Hematopoietic multipotent progenitor cell treated with erythropoietin and hydrocortisone succinate and interleukin-3 and kit ligand, for 8 days (in vitro differentiated cells): Measurements from ENCODE around the gene TMEM174.

ENCODE experiments used
- DNase-seq: peaks from one replicate; pipeline ENCODE4 v3.0.0-alpha.2; 2015

The TMEM174 gene

GRCh38 chr5:73172951-73173350 lies at the start of gene TMEM174:
TMEM174 (plus strand) TSS chr5:73173193; CDS start chr5:73173244, 51 bp downstream.
- DNase-seq: no peak

- DNase-seq: no peak
Measured at GRCh38 chr5:73125289-73125688, 47.7 kb upstream of the TMEM174 start.

GRCh38 chr5:73126381-73126780 lies 46.6 kb upstream of the TMEM174 start:
- no peak for DNase-seq

GRCh38 chr5:73126957-73127356 lies 46.0 kb upstream of the TMEM174 start:
- no peak for DNase-seq

- DNase-seq: peak; percentile 10
Measured at GRCh38 chr5:73129143-73129542, 43.9 kb upstream of the TMEM174 start.

- DNase-seq: no peak
Measured at GRCh38 chr5:73130811-73131210, 42.2 kb upstream of the TMEM174 start.

GRCh38 chr5:73131711-73132425 lies 41.1 kb upstream of the TMEM174 start:
- no peak for DNase-seq

- DNase-seq: no peak
Measured at GRCh38 chr5:73132759-73133158, 40.2 kb upstream of the TMEM174 start.

- no peak for DNase-seq
Measured at GRCh38 chr5:73135021-73135420, 38.0 kb upstream of the TMEM174 start.

GRCh38 chr5:73135429-73136054 lies 37.5 kb upstream of the TMEM174 start:
- DNase-seq: peak; percentile 58

GRCh38 chr5:73136055-73136562 lies 36.9 kb upstream of the TMEM174 start:
- DNase-seq: no peak

GRCh38 chr5:73137563-73138530 lies 35.1 kb upstream of the TMEM174 start:
- no peak for DNase-seq

- DNase-seq: no peak
Measured at GRCh38 chr5:73139485-73139884, 33.5 kb upstream of the TMEM174 start.

- no peak for DNase-seq
Measured at GRCh38 chr5:73140801-73141200, 32.2 kb upstream of the TMEM174 start.

- no peak for DNase-seq
Measured at GRCh38 chr5:73142035-73142434, 31.0 kb upstream of the TMEM174 start.

GRCh38 chr5:73143716-73144115 lies 29.3 kb upstream of the TMEM174 start:
- DNase-seq: no peak

- no peak for DNase-seq
Measured at GRCh38 chr5:73149540-73149939, 23.5 kb upstream of the TMEM174 start.

GRCh38 chr5:73150876-73151275 lies 22.1 kb upstream of the TMEM174 start:
- no peak for DNase-seq

- DNase-seq: no peak
Measured at GRCh38 chr5:73151766-73152410, 21.1 kb upstream of the TMEM174 start.

- DNase-seq: no peak
Measured at GRCh38 chr5:73152411-73153388, 20.3 kb upstream of the TMEM174 start.

- no peak for DNase-seq
Measured at GRCh38 chr5:73153513-73153912, 19.5 kb upstream of the TMEM174 start.
